Endothelial cell (in vitro differentiated cells): ENCODE results near the gene TSPAN12. TPM values are rescaled to one million over a fixed set of nuclear protein-coding genes. Genes with fewer than 3 reads are reported as not detected.
A peak's percentile ranks its signal among the peaks of the same experiment; 100 is the strongest.

Experiments used
- DNase-seq: peaks from one replicate; pipeline ENCODE4 v3.0.0; 2021; ENCODE audit warnings: low spot score
- H3K27ac Mint-ChIP-seq: one replicate; pipeline ENCODE4 v1.8.0; 2021; ENCODE audit warnings: mixed read lengths, inconsistent platforms; ENCODE audit not compliant: unreplicated experiment
- H3K27me3 Mint-ChIP-seq: one replicate; pipeline ENCODE4 v1.8.0; 2021; ENCODE audit warnings: mild to moderate bottlenecking, moderate library complexity, mixed read lengths, inconsistent platforms; ENCODE audit not compliant: unreplicated experiment
- H3K36me3 Mint-ChIP-seq: one replicate; pipeline ENCODE4 v1.8.0; 2021; ENCODE audit warnings: mild to moderate bottlenecking, low read depth, mixed read lengths, inconsistent platforms; ENCODE audit not compliant: unreplicated experiment
- H3K4me1 Mint-ChIP-seq: one replicate; pipeline ENCODE4 v1.8.0; 2021; ENCODE audit warnings: mild to moderate bottlenecking, mixed read lengths, inconsistent platforms; ENCODE audit not compliant: unreplicated experiment
- H3K4me3 Mint-ChIP-seq: one replicate; pipeline ENCODE4 v1.8.0; 2021; ENCODE audit warnings: mild to moderate bottlenecking, mixed read lengths, inconsistent platforms; ENCODE audit not compliant: unreplicated experiment
- H3K9me3 Mint-ChIP-seq: one replicate; pipeline ENCODE4 v1.8.0; 2021; ENCODE audit warnings: mixed read lengths, inconsistent platforms; ENCODE audit not compliant: unreplicated experiment
- CTCF ChIP-seq: fragments of 200-600 bp; sonication (generic); IDR thresholded peaks from one replicate; pipeline ENCODE4 v1.5.0; 2021; ENCODE audit warnings: antibody characterized with exemption; ENCODE audit not compliant: unreplicated experiment
- total RNA-seq: library from RNA; stranded (reverse); fragmentation: NEBNext Ultra II Directional; extraction: Animal tissue kit (Norgen Biotek cat#: 25700); gene quantifications from one replicate; pipeline ENCODE4 v1.2.1, GENCODE V29; 2021; ENCODE audit not compliant: unreplicated experiment

The TSPAN12 gene
- total RNA-seq, 1 donor from 2014 or later: 20.3 TPM

- H3K9me3 Mint-ChIP-seq: no peaks in the 10 kb centered on the region
- H3K27ac Mint-ChIP-seq: no peak overlapping the region
- no peak for TF ChIP-seq CTCF
- H3K4me3 Mint-ChIP-seq: no peak overlapping the region
- H3K27me3 Mint-ChIP-seq: no peaks in the 10 kb centered on the region
- no peak for DNase-seq
- H3K36me3 Mint-ChIP-seq: peaks cover 32% of the 10 kb centered on the region
- peaks cover 21% of the 10 kb centered on the region for H3K4me1 Mint-ChIP-seq
Observed at GRCh38 chr7:120843109-120843508, 14.8 kb downstream of the TSPAN12 start.

- H3K4me1 Mint-ChIP-seq: peaks cover 22% of the 10 kb centered on the region
- no peak overlapping the region for H3K4me3 Mint-ChIP-seq
- H3K27me3 Mint-ChIP-seq: no peaks in the 10 kb centered on the region
- TF ChIP-seq CTCF: no peak
- H3K27ac Mint-ChIP-seq: no peak overlapping the region
- DNase-seq: no peak
- H3K36me3 Mint-ChIP-seq: peaks cover 32% of the 10 kb centered on the region
- H3K9me3 Mint-ChIP-seq: no peaks in the 10 kb centered on the region
Observed at GRCh38 chr7:120842121-120842621, 15.8 kb downstream of the TSPAN12 start.

- no peaks in the 10 kb centered on the region for H3K9me3 Mint-ChIP-seq
- peaks cover 22% of the 10 kb centered on the region for H3K4me1 Mint-ChIP-seq
- no peak overlapping the region for H3K27ac Mint-ChIP-seq
- H3K4me3 Mint-ChIP-seq: no peak overlapping the region
- H3K27me3 Mint-ChIP-seq: no peaks in the 10 kb centered on the region
- H3K36me3 Mint-ChIP-seq: peaks cover 30% of the 10 kb centered on the region
- no peak for TF ChIP-seq CTCF
- no peak for DNase-seq
Observed at GRCh38 chr7:120841608-120842007, 16.3 kb downstream of the TSPAN12 start.

- DNase-seq: no peak
- Mint-ChIP-seq H3K27ac (peak overlapping the region; percentile 87), H3K27me3 (no peaks in the 10 kb centered on the region), H3K36me3 (peaks cover 11% of the 10 kb centered on the region), H3K4me1 (peaks cover 17% of the 10 kb centered on the region), H3K9me3 (no peaks in the 10 kb centered on the region), H3K4me3 (no peak overlapping the region)
- no peak for TF ChIP-seq CTCF
Observed at GRCh38 chr7:120838281-120838682, 19.7 kb downstream of the TSPAN12 start.

GRCh38 chr7:120837599-120837998 lies 20.3 kb downstream of the TSPAN12 start:
- no peak for DNase-seq
- no peaks in the 10 kb centered on the region for H3K27me3 Mint-ChIP-seq
- H3K9me3 Mint-ChIP-seq: no peaks in the 10 kb centered on the region
- peaks cover 11% of the 10 kb centered on the region for H3K36me3 Mint-ChIP-seq
- TF ChIP-seq CTCF: no peak
- no peak overlapping the region for H3K4me3 Mint-ChIP-seq
- peaks cover 19% of the 10 kb centered on the region for H3K4me1 Mint-ChIP-seq
- H3K27ac Mint-ChIP-seq: no peak overlapping the region
